Measurements from ENCODE around the gene ABCC3. TPM values are rescaled to one million over a fixed set of nuclear protein-coding genes. Genes with fewer than 3 reads are reported as not detected.

Gene ABCC3
- total and polyA plus RNA-seq, 9 of the 15 experiments (the other 6 are each of a cell fraction or from before 2014, with no cell fraction given): 0.03 to 1.6 (median 0.42) TPM; not detected in 5

- TF ChIP-seq ZNF707 (CRISPR knock-in tag; conservative IDR thresholded peaks at IDR 0.05) (no peak), SMARCC2 (IDR thresholded peaks at IDR 0.05; ENCODE audit: low read depth) (no peak), KDM1A (IDR thresholded peaks at IDR 0.05) (no peak)
Observed at GRCh38 chr17:50657054-50657453, 22.4 kb downstream of the ABCC3 start (continued).

GRCh38 chr17:50657627-50658026 is 22.9 kb downstream of the ABCC3 start:
- Histone ChIP-seq H4K20me1 (replicated peaks; ENCODE audit: control insufficient read depth, insufficient read depth, low read length) (no peaks in the 10 kb centered on the region), H3K9me1 (ENCODE audit: control insufficient read depth, insufficient read depth, low read length) (peaks cover 8% of the 10 kb centered on the region), H3K9ac (ENCODE audit: insufficient read depth in 1 of 2, low read depth in 2 of 2, low read length in 2 of 2) (no peak overlapping the region; a peak in 1 of 4 replicates), H3K27ac (ENCODE audit: extremely low read depth, low read depth, low read length) (no peak overlapping the region), H3K4me2 (ENCODE audit: insufficient read depth, low read length) (no peak overlapping the region), H3K4me3 (no peak overlapping the region), H3K36me3 (ENCODE audit: control insufficient read depth, insufficient read depth, low read length) (no peaks in the 10 kb centered on the region), H3K4me1 (replicated peaks in 1 of 2; ENCODE audit: control insufficient read depth in 2 of 2, insufficient read depth in 2 of 2, low read length in 2 of 2) (peaks cover 34 to 41% of the 10 kb centered on the region in 2 experiments), H3K9me3 (replicated peaks; ENCODE audit: control insufficient read depth, insufficient read depth, low read depth, low read length) (peaks cover 3% of the 10 kb centered on the region; the same call in 1 of the 2 replicates), H3K27me3 (ENCODE audit: control insufficient read depth in 2 of 2, insufficient read depth in 2 of 2, low read length in 2 of 2) (no peaks in the 10 kb centered on the region; a peak in 1 of 5 replicates), H3K79me2 (ENCODE audit: control insufficient read depth, insufficient read depth, low read length) (no peaks in the 10 kb centered on the region), H2AFZ (ENCODE audit: low read depth, low read length) (no peak overlapping the region; the same call in 1 of the 2 replicates)
- POLR2A ChIA-PET: interaction anchor here (0.6 to 1.2 kb wide), 3 partner anchors 7 to 293 kb away, joined by 3 to 4 read pairs (median 3); no protein-coding TSS in a partner anchor
- 58% methylated on average over 6 of the region's 7 CpGs for WGBS (ENCODE audit: insufficient coverage, low coverage, missing lambda C conversion rate)
- in situ Hi-C loops (cut with MboI) (no loop called here), intact Hi-C loops (cut with micrococcal nuclease) (no loop called here)
- TF ChIP-seq ZNF318 (IDR thresholded peaks at IDR 0.05; ENCODE audit: borderline replicate concordance in 1 of 2, low read depth in 1 of 2) (no peak), GTF2F1 (IDR thresholded peaks at IDR 0.05; ENCODE audit: low read depth, low read length) (no peak), CHD2 (IDR thresholded peaks at IDR 0.05; ENCODE audit: low read depth, low read length) (no peak), NEUROD1 (IDR thresholded peaks at IDR 0.05; ENCODE audit: borderline replicate concordance, low read depth, low read length, partially characterized antibody) (no peak), FOXM1 (IDR thresholded peaks at IDR 0.05; ENCODE audit: low read depth) (no peak), FOXM1 (CRISPR knock-in tag; IDR thresholded peaks at IDR 0.05; ENCODE audit: low read depth) (no peak), NCOA6 (IDR thresholded peaks at IDR 0.05) (no peak), DPF2 (IDR thresholded peaks at IDR 0.05) (no peak)
- ATAC-seq (no peak), FAIRE-seq (no peak), DNase-seq (ENCODE audit: extremely low read depth in 1 of 4, low spot score in 3 of 4) (no peak)
- BruUV-seq (replicated peaks): no TSS peak
- CTCF ChIA-PET (ENCODE audit: low intra/inter-chr PET ratio): no interaction called here
